GM12874 (cell line): ENCODE measurements around the gene KCNC2.

Experiments
- TF ChIP-seq, protein P1 (sequence below): IDR thresholded peaks from 2 replicates; pipeline ENCODE4 v1.5.1; 2011; ENCODE audit warnings: low read depth, mild to moderate bottlenecking, control low read depth, low read length, moderate library complexity; ENCODE audit not compliant: insufficient read depth

Gene KCNC2

GRCh38 chr12:75062691-75063090, 146.9 kb downstream of the KCNC2 start:
- TF ChIP-seq, protein P1, sequence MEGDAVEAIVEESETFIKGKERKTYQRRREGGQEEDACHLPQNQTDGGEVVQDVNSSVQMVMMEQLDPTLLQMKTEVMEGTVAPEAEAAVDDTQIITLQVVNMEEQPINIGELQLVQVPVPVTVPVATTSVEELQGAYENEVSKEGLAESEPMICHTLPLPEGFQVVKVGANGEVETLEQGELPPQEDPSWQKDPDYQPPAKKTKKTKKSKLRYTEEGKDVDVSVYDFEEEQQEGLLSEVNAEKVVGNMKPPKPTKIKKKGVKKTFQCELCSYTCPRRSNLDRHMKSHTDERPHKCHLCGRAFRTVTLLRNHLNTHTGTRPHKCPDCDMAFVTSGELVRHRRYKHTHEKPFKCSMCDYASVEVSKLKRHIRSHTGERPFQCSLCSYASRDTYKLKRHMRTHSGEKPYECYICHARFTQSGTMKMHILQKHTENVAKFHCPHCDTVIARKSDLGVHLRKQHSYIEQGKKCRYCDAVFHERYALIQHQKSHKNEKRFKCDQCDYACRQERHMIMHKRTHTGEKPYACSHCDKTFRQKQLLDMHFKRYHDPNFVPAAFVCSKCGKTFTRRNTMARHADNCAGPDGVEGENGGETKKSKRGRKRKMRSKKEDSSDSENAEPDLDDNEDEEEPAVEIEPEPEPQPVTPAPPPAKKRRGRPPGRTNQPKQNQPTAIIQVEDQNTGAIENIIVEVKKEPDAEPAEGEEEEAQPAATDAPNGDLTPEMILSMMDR, result no peak

- TF ChIP-seq, protein P1, result no peak
Observed at GRCh38 chr12:75058228-75058627, 151.4 kb downstream of the KCNC2 start.

DNA sequence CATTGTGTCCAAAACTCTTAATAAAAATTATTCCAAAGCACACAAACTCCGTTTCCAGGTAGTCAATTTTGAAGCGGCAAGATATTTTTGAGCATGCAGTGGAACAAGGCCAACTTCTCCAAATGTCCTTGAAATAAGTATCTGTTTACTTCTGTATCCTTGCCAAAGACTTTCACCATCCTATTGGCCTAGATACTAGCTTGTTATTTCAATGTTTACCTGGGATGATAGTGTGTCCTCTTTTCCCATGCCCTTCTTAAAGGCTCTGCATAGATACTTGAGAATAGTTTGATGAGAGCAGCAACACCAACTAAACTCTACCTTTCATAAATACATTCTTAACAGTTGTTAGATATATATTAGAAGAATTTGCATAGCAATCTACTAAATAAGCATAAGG, 160.9 kb downstream of the KCNC2 start:
- TF ChIP-seq, protein P1, result no peak

DNA sequence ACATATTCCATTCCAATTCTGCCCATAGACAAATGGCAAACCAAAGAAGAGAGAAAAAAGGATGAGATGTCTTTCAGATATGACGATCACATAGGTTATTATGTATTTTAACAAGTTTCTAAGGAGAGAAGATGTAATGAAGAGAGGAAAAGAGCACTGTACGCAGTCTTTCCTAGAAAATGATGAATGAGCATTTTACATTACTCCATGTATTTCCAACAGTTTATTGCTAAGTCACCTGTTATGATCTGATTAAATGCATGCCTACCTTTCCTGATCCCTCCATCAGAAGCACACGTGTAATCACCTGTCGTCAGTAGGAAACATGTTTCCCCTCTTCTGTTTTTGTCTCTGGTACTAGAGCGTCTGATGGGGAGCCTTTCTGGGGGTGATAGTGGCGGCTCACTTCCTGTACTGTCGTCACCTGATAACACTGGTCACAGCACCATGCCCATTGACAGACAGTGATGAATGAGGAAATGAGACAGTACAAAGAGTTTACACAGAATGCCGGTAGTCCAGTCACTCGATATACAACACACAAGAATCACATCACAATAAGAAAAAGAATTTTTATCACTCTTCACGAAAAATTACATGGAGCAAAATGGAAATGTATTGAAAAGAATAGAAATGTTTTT, 161.6 kb downstream of the KCNC2 start:
- TF ChIP-seq, protein P1, result no peak

GRCh38 chr12:75042125-75042524, 167.5 kb downstream of the KCNC2 start:
- TF ChIP-seq, protein P1, result no peak

DNA sequence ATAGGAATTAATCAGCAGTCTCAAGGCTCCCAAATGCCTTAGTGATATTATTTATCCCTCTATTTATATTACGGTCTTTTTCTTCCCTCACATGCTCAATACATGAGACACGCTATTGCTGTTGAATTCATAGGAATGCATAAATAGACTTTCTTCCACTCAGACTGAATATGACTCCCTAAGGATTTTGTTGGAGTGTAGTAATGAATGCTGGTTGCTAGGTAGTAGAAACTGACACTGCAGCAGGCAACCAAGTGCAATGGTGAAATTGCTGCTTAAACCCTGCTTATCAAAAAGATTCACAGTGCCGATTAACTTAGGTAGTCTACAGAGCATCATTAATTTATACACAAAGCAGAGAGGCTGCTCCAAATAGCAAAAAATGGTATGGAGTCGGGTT, 168.2 kb downstream of the KCNC2 start:
- TF ChIP-seq, protein P1, result no peak

DNA sequence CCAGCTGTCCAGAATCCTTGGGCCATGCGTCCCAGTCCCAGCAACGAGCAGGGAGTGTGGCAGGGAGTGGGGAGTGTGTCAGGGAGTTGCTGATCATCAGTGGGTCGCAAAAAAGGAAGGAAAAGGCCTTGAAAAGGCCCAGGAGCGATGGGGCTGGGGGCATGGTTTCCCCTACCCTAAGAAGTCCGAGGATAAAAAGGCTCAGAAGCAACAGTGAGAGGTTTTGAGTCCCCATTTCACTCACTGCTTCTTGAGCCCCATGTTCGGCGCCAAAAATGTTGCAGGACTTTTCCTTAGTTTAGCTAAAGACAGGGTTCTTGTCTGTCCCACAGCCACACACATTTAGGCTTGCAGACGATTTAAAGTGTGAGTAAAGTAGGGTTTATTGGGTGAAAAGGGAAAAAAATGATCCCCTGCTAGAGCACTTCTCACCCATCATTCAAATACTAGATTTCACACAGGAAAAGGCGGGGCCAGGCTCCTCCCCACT, 189.5 kb downstream of the KCNC2 start:
- TF ChIP-seq, protein P1, result no peak
